Mucosa of rectum (tissue), 2 donors: Measurements from ENCODE around the gene AKT2.

ENCODE experiments used
- H3K27ac ChIP-seq, 2 donors: one replicate each; pipeline ENCODE4 v1.7.0; 2013; ENCODE audit warnings: inconsistent platforms in 2 of 2, low read depth in 2 of 2, low read length in 2 of 2
- H3K27me3 ChIP-seq, 2 donors: one replicate each; pipeline ENCODE4 v1.7.0; 2013; ENCODE audit warnings: low read length in 2 of 2; ENCODE audit not compliant: control insufficient read depth in 2 of 2, insufficient read depth in 2 of 2
- H3K36me3 ChIP-seq, 2 donors: one replicate each; pipeline ENCODE4 v1.7.0; 2013; ENCODE audit warnings: low read length in 2 of 2; ENCODE audit not compliant: control insufficient read depth in 2 of 2, insufficient read depth in 2 of 2
- H3K4me1 ChIP-seq, 2 donors: one replicate each; pipeline ENCODE4 v1.7.0; 2013; ENCODE audit warnings: low read length in 2 of 2, mild to moderate bottlenecking in 1 of 2; ENCODE audit not compliant: control insufficient read depth in 2 of 2, insufficient read depth in 2 of 2
- H3K4me3 ChIP-seq, 2 donors: one replicate each; pipeline ENCODE4 v1.7.0; 2013; ENCODE audit warnings: low read length in 2 of 2
- H3K9ac ChIP-seq, 2 donors: one replicate each; pipeline ENCODE4 v1.7.0; 2013; ENCODE audit warnings: low read length in 2 of 2, low read depth in 1 of 2, mild to moderate bottlenecking in 1 of 2
- H3K9me3 ChIP-seq, 2 donors: one replicate each; pipeline ENCODE4 v1.7.0; 2013; ENCODE audit warnings: low read length in 2 of 2; ENCODE audit not compliant: control insufficient read depth in 2 of 2
- donor health status: healthy.
- donor health status: Normal muscosa, but diverticular disease.

AKT2 gene

DNA sequence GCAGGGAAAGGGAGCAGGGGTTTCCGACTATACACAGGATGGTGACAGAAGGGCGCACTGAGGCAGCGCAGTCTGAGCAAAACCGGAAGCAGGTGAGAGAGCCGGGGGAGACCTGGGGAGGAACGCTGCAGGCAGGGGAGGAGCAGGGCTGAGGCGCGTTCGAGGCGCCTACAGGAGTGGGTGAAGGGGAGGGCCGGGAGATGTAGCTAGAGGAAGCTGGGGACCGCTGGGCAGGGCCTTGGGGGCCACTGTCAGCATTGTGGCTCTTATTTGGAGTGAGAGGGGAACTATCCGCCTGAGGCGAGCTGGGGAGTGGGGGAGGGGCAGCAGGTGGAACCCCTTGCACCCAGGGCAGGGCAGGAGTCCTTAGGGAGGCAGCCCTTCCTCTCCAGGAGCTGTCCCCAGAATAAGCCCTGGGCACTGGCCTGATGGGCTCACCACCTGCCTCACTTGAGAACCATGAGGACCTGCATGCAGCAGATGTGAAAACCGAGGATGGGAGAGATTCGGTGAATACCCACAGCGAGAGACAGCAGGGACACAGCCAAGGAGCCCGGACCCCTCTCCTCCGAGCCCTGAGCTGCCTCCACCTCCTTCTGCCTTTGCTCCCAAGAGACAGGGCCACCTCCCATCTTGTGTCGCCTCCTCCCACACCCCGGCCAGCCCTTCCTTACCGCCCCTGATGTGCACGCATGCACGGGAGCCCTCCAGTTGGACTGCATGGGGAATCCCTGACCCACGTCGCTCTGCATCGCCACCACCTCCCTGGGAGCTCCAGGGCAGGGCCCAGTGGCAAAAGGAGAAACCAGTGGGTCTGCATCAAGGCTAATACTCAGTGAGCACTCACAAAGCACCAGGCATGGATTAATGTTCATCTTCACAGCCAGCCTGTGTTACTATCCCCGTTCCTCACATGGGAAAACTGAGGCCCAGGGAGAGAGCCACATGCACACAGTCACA lies 10.3 kb downstream of the AKT2 start:
- Histone ChIP-seq H3K27ac (no peak overlapping the region), H3K4me3 (no peak overlapping the region), H3K36me3 (peaks cover 6 to 11% of the 10 kb centered on the region in 2 donors), H3K4me1 (peaks cover 13 to 19% of the 10 kb centered on the region in 2 donors), H3K9ac (no peak overlapping the region), H3K9me3 (no peaks in the 10 kb centered on the region), H3K27me3 (no peaks in the 10 kb centered on the region)

DNA sequence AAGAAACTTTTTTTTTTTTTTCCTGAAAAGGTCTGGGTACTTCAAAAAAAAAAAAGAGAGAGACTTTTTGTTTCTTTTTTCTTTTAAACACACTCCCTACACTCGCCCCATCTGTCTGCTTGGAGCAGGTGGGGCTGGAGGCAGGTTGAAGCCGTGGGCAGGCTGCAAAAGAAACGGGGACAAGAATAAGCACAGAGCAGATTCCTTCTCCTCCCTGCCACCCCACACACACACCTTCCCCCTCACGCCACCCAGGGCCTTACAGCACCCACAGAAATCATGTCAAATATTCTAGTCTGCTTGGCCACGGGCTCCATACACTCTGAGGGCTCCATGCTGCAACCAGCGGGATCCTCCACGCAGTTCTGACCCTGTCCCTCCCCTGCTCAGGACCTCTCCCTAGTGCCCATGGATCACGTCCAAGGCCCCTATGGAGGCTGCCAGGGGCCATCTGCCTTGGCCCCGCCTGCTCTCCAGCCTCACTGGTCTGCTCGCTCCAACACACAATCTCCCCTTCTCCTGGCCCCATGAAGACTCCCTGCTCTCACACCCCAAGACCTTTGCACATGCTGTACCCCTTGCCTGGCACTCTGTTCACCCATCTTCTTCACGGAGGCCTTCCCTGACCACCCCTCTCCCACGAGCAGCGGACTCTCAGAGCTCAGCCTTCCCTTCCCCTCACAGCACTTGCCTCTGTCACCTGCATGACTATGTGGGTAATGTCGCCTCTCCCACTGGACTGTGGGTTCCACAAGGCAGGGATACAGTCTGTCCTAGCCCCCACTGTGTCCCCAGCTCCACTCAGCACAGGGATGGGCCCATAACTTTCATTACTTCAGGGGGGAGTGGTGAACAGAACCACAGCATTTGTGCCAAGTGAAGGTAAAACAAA lies 11.4 kb downstream of the AKT2 start:
- Histone ChIP-seq H3K4me1 (peaks cover 5 to 10% of the 10 kb centered on the region in 2 donors), H3K9me3 (no peaks in the 10 kb centered on the region), H3K4me3 (no peak overlapping the region), H3K27ac (no peak overlapping the region), H3K27me3 (no peaks in the 10 kb centered on the region), H3K36me3 (peaks cover 6 to 11% of the 10 kb centered on the region in 2 donors), H3K9ac (no peak overlapping the region)

DNA sequence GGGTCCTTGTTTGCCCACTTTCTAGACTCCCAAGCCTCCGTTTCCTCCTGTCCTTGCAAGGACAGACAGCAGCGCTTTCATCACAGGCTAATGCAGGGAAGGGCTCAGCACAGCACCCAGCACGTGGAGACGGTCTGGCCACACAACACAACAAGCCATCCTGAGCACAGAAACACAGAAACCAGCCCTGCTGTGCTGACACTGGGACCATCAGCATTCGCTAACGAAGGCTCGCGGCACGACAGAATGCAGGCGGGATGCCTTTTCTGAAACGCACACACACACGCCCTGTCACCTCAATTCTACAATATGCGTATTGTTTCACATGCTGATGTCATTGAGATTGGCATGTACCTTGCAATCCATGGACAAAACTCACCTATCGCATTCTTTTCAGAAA lies 12.9 kb downstream of the AKT2 start:
- Histone ChIP-seq H3K27ac (no peak overlapping the region), H3K4me3 (no peak overlapping the region), H3K36me3 (peaks cover 6 to 13% of the 10 kb centered on the region in 2 donors), H3K9ac (no peak overlapping the region), H3K9me3 (no peaks in the 10 kb centered on the region), H3K4me1 (peaks cover 0 to 6% of the 10 kb centered on the region in 2 donors), H3K27me3 (no peaks in the 10 kb centered on the region)

DNA sequence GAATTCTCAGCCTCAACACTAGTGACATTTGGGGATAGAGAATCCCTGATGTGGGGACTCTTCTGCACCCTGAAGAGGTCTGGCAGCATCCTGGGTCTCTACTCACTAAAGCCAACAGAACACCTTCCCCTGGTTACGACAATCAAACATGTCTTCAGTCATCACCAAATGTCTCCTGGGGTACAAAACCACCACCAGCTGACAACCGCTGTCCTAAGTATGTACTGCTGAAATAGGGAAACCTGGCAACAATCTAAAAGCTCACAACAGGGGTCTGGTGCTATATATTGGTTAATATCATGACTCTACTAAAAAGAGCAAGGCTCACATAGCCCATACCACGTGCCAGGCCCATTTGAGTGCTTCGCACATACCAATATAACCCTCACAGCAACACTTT lies 13.4 kb downstream of the AKT2 start:
- Histone ChIP-seq H3K27ac (no peak overlapping the region), H3K4me1 (peaks cover 0 to 6% of the 10 kb centered on the region in 2 donors), H3K36me3 (peaks cover 6 to 15% of the 10 kb centered on the region in 2 donors), H3K4me3 (no peak overlapping the region), H3K27me3 (no peaks in the 10 kb centered on the region), H3K9me3 (no peaks in the 10 kb centered on the region), H3K9ac (no peak overlapping the region)

DNA sequence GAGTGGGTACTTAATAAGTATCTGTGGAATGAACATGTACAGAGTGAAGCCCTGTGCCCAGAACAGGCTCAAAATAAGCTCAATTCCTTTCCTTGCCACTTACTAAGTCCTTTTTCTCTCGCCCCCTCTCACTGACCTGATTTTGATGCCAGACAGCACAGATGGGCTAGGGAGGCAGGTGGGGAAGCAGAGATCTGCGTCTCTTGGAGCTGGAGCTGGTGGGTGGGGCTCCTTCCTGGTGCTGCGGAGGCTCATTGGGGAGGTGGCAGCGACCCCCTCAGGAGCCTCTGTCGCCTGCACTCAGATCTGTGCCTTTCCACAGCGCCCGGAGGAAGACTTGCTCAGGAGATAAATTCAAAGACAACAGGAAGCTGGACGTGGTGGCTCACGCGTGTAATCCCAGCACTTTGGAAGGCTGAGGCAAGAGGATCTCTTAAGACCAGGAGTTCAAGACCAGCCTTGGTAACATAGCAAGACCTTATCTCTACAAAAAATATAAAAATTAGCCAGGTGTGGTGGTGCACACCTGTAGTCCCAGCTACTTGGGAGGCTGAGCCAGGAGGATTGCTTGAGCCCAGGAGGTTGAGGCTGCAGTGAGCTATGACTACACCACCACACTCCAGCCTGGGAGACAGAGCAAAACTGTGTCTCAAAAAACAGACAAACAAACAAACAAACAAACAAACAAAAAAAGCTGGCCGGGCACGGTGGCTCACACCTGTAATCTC lies 14.6 kb downstream of the AKT2 start:
- Histone ChIP-seq H3K27me3 (no peaks in the 10 kb centered on the region), H3K9ac (no peak overlapping the region), H3K4me3 (no peak overlapping the region), H3K27ac (no peak overlapping the region), H3K36me3 (peaks cover 6 to 15% of the 10 kb centered on the region in 2 donors), H3K9me3 (no peaks in the 10 kb centered on the region), H3K4me1 (peaks cover 0 to 6% of the 10 kb centered on the region in 2 donors)

DNA sequence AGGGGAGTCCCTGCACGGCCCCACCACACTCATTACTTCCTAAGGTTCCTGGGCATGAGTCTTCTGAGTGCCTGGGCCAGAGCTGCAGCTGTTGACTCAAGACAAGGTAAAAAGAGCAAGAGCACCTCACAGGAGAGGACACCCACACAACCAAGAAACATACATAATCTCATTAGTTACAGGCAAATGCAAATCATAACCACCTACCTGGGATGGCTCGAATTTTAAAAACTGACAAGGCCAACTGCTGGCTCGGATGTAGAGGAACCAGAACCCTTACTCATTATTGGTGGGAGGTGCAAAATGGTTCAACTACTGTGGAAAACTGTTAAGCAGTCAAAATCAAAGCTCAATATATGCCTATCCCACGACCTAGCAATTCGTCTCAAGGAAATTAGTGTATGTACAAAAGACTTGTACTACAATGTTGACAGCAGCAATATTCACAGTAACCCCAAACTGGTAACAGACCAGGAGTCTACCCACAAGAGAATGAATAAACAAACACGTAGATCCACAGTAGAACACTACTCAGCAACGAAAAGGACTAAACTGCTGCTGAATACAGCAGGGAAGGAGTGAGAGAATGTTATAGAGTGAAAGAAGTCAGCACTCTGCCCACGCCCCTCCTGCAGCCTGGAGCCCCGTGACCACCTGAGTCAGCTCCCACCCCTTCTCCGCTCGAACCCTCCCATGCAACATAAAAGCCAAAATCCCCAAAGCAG lies 15.8 kb downstream of the AKT2 start:
- no peaks in the 10 kb centered on the region for H3K9me3 ChIP-seq
- H3K4me3 ChIP-seq, result no peak overlapping the region
- H3K4me1 ChIP-seq, result peaks cover 0 to under 1% of the 10 kb centered on the region in 2 donors
- no peaks in the 10 kb centered on the region for H3K27me3 ChIP-seq
- no peak overlapping the region for H3K9ac ChIP-seq
- H3K27ac ChIP-seq, result no peak overlapping the region
- peaks cover 10 to 22% of the 10 kb centered on the region in 2 donors for H3K36me3 ChIP-seq

DNA sequence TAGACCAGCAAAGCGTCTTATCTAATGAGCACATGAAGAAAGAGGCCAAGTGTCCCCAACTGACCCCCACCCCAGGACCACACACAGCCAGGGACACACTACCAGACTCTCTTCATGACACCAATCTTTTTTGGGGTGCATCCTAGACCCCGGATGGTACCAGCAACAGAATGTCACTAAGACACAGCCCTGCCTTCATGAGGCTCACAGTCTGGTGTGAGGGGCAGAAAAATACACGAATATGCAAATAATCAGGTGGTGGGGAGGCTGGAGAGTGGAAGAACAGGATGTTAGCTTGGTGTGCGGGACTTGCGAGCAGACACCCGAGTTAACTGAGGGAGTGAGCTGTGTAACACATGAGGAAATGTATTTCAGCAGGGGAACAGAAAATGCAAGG lies 17.5 kb downstream of the AKT2 start:
- H3K36me3 ChIP-seq, result peaks cover 23 to 40% of the 10 kb centered on the region in 2 donors
- H3K27ac ChIP-seq, result no peak overlapping the region
- no peaks in the 10 kb centered on the region for H3K4me1 ChIP-seq
- no peak overlapping the region for H3K4me3 ChIP-seq
- H3K9me3 ChIP-seq, result no peaks in the 10 kb centered on the region
- H3K27me3 ChIP-seq, result no peaks in the 10 kb centered on the region
- no peak overlapping the region for H3K9ac ChIP-seq

DNA sequence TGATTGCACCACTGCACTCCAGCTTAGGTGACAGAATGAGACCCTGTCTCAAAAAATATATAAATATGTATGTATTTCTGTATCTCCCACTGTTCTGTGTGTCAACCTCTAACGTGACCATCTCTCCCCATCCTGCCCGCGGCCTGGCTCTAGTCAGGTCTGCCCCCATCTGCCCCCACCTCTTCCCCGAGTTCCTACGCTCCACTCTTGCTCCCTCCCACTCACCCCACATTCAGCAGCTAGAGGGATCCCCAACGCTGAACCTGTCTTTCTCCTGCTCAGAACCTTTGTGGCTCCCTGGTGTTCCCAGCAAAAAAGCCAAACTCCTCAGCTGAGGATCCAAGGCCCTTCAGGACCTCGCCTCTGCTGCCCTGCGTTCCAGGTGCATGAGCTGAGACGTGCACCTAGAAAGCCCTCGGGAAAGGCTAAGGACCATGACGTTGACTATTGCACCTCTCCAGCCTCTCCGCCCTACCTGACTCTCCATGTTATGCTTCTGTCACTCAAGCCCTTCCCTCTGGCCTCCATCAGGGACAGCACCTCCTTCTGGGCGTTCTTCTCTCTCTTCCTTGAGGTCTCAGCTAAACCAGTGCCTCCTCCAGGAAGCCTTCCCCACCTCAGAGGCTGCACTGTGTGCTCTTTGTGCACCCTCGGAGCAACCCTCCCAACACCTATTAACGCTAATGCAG lies 18.1 kb downstream of the AKT2 start:
- no peak overlapping the region for H3K9ac ChIP-seq
- no peaks in the 10 kb centered on the region for H3K4me1 ChIP-seq
- no peaks in the 10 kb centered on the region for H3K9me3 ChIP-seq
- H3K36me3 ChIP-seq, result peaks cover 23 to 40% of the 10 kb centered on the region in 2 donors
- no peak overlapping the region for H3K27ac ChIP-seq
- no peak overlapping the region for H3K4me3 ChIP-seq
- no peaks in the 10 kb centered on the region for H3K27me3 ChIP-seq

DNA sequence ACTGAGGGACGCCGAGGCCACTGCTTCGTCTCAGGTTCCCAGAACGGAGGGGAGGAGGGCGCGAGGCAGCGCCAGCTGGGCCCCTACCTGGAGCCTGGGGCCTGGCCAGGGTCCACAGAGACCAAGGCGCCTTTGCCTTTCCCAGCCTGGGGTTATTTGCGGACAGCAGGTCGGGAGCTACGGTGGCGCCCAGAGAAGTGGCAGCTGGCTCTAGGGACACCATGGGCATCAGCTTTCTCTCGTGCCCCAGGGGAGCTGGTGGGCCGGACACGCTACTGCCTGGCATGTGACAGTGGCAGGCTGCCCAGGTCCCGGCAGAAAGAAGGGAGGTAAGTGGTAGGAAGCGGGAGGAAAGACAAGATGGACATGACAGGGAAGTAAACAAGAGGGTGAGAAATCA lies 19.0 kb downstream of the AKT2 start:
- Histone ChIP-seq H3K4me3 (no peak overlapping the region), H3K27ac (no peak overlapping the region), H3K9ac (no peak overlapping the region)

More for the DNA sequence above, 19.0 kb downstream of the AKT2 start:
- no peaks in the 10 kb centered on the region for H3K4me1 ChIP-seq
- no peaks in the 10 kb centered on the region for H3K27me3 ChIP-seq
- H3K36me3 ChIP-seq, result peaks cover 23 to 40% of the 10 kb centered on the region in 2 donors
- no peaks in the 10 kb centered on the region for H3K9me3 ChIP-seq
